Stimulated activated CD4-positive, alpha-beta T cell treated with anti-CD3 and anti-CD28 coated beads, Interleukin-12 subunit alpha, Interleukin-12 subunit beta, amount 100 ng/mL, for 48 hours (primary cell): Measurements from ENCODE around the gene OR9Q1.
"Not testable (repeated sequence)": the region's sequence is repeated elsewhere in the genome, so short reads cannot be mapped to it uniquely, and the experiment has no call there.

Experiments used
- DNase-seq, 3 donors: peaks; one replicate each; pipeline ENCODE4 v3.0.0-alpha.2; 2020; ENCODE audit warnings: low read depth in 2 of 3, low spot score in 1 of 3

The OR9Q1 gene

GRCh38 chr11:58023435-58023931 is at the start of gene OR9Q1:
OR9Q1 (plus strand) TSS chr11:58023881; CDS start chr11:58179445, 155,564 bp downstream.
- DNase-seq, result no peak

- no peak for DNase-seq
Observed at GRCh38 chr11:57974132-57974531, 49.5 kb upstream of the OR9Q1 start.

GRCh38 chr11:57974848-57975601 is 48.7 kb upstream of the OR9Q1 start:
- DNase-seq, result no peak

- no peak for DNase-seq
Observed at GRCh38 chr11:57977709-57978108, 46.0 kb upstream of the OR9Q1 start.

DNA sequence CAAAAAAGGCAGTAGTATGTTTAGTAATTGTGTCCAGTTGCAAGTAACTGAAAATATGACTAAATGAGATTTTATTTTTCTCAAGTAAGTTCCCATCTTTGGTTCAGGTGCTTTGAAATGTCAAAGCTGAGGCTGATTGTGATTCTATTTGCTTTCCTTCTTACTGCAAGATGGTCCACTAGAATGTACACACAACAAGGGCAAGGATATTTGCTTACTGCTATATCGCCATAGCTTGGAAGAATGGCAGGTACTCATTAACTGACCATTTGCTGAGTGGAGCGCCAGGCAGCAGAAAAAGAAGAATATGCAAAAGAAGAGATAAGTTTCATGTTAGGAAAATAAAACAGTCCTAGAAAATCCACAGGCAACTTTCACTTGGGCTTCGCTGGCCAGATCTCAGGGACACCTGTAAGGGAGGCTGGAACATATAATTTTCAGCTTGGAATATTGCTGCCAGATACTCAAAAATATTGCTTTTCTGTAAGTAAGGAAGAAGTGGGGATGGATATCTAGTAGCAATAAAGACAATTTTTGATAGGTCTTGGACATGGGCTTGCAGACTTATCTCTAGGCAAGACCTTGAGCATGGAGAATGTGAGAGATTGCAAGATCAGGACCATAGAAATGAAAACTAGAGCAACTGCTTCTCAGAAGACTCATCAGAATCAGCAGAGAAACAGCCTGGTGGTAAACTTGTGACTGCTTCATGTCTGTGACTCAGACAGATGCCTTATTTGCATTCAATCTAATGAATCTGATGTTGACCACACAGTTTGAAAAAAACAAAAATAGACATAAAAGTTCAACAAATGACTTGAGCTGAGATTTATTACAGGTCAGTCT is 44.8 kb upstream of the OR9Q1 start:
- no peak for DNase-seq

GRCh38 chr11:57979532-57980079 is 44.1 kb upstream of the OR9Q1 start:
- DNase-seq, result no peak

DNA sequence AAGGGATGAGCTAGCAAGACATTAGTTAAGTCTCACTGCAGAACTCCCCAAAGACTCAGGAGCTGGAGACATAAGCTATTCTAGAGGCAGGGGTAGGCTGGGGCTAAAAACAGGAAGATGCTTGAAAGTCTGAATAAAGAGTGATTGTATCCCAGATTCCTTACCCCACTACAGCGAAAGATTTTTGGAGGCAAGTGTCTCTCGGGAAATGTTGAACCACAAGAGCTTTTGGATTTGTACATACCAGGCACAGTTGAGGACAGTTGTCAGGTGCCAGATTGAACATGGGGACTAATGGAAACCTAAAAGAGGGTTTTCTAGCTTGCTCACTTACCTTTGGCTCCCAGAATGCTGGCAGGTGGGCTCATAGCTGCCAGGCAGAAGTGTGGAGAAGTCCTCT is 43.5 kb upstream of the OR9Q1 start:
- no peak for DNase-seq

- DNase-seq, result no peak
Observed at GRCh38 chr11:57981536-57981935, 42.1 kb upstream of the OR9Q1 start.

DNA sequence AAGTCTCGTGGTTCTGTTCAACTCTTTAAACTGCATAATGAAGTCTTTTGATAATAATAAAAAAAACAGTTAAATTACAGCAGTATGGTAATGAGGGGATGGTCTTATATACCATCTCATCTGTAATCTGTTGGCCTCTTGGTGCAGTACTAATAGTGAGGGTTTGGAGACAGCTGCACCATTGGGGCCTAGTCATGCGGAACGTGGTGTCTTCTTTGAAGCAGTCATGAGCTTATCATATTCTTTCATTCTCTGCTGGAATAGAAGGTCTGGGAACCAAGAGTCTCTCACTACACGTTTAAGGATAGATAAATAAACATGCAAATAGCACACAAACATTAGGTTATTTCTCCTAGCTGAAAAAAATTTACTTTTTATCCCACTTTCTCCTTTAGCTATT is 40.9 kb upstream of the OR9Q1 start:
- DNase-seq, result no peak

- no peak for DNase-seq
Observed at GRCh38 chr11:57983191-57983590, 40.5 kb upstream of the OR9Q1 start.

GRCh38 chr11:57999523-57999922 is 24.2 kb upstream of the OR9Q1 start:
- not testable (repeated sequence) for DNase-seq

GRCh38 chr11:58000021-58000420 is 23.7 kb upstream of the OR9Q1 start:
- not testable (repeated sequence) for DNase-seq

- DNase-seq, result no peak
Observed at GRCh38 chr11:58000699-58001098, 23.0 kb upstream of the OR9Q1 start.

DNA sequence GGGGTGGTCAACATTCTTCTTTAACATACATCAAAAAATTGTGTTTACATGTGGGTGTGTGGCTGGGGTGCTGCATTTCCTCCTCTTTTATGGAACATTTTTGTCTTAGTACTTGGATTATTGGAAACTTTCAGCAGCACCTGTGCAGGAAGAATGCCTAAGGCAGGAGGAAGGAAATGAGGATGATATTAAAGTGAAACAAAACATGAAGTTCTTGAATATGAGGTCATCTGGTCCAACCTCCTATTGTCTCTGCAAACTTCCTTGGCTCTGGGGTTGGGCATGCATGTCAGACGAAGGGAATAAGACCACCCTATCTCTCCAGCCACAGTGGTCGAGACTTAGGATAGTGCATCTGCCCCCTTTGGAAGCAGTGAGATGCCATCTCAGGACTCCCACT is 20.6 kb upstream of the OR9Q1 start:
- DNase-seq, result no peak

DNA sequence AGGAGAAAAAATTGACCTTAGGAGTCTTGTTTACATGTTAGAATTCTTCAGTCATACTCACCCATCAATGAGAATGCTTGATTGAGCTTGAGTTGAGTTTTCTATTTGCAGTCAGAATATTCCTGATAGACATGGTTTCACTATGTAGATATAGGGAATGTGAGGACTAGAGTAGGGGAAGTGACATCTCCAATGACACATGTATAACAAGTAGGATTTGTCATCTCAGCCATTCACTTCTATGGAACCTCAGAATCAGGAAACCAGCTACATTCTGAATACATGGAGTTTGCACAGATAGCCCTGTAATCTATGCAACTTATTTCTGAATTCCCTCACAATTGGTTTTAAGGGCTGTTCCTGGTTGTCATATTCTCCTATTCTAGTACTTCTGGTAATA is 20.1 kb upstream of the OR9Q1 start:
- DNase-seq, result no peak

DNA sequence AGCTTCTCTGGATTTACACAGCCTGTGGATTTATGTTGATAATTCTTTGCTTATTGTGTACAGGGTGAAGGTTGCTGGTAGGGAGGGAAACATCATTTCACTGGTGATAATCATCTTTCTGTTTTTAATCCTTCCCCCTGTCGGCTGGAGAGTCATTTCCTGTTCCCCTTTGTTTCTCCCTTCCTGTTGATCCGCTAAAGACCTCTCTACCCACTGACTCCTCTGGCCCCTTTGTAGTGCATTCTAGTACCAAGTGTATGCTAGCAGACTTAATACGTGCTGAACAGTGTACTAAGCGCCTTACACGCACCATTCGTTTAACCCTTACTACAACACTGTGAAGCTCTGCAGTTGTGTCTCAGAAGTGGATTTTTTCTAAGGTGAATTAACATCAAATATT is 19.0 kb upstream of the OR9Q1 start:
- DNase-seq, result no peak

DNA sequence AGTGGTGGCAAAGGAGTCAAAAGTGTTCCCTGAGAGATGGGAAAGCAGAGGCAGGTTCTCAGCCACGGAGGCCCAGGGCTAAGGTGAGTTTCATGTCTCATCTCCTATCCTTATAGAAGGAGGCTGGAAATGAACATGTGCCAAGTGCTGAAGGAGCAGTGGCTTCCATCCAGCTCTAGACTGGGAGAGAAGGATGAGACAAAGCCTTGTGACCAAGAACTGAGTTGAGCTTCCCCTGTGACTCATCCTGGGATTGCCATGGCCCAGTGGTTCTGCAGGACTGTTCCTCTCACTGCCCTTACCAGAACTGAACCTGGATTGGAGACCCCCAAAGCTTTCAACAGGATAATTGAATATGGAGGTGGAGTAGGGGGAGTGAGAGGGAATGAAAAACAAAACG is 16.7 kb upstream of the OR9Q1 start:
- DNase-seq, result no peak

DNA sequence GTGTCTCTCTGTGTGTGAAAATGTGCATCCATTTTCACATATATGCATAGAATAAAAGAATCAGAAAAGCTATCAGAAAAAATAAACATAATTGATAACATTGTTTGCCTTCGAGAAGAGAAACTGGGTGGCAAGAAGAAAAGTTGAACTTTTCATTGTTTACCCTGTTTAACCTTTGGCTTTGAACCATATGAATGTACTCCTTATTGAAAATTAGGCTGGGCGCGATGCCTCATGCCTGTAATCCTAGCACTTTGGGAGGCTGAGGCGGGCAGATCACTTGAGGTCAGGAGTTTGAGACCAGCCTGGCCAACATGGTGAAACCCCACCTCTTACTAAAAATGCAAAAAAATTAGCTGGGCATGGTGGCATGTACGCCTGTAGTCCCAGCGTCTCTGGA is 11.9 kb upstream of the OR9Q1 start:
- no peak for DNase-seq

- DNase-seq, result no peak
Observed at GRCh38 chr11:58024601-58025091, 965 bp downstream of the OR9Q1 start.

DNA sequence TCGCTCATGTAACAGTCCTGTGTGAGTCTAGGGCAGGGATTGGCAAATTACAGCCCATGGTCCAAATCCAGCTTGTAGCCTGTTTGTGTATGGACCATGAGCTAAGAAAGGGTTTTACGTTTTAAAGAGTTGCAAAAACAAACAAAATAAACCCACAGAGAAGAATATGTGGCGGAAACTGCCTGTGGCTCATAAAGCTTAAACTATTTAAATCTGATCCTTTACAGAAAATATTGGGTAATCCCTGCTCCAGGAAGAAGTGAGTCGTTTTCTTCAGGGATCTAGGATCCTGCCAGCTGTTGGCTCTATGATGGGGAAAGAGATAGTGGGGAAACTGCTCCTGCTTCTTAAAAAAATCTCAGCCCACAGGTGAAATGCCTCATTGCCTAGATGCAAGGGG is 3.7 kb downstream of the OR9Q1 start:
- no peak for DNase-seq

GRCh38 chr11:58028687-58029411 is 5.2 kb downstream of the OR9Q1 start:
- no peak for DNase-seq
